Sigmoid colon (tissue), 7 donors: ENCODE measurements around the gene ADAMTS3. TPM values are rescaled to one million over a fixed set of nuclear protein-coding genes. Genes with fewer than 3 reads are reported as not detected.
"Not testable (repeated sequence)": the region's sequence is repeated elsewhere in the genome, so short reads cannot be mapped to it uniquely, and the experiment has no call there.

ENCODE experiments used
- DNase-seq: peaks from one replicate; pipeline ENCODE4 v3.0.0-alpha.2; 2019
- H3K27ac ChIP-seq, 4 donors: fragments of 200-600 bp; sonication (generic); one replicate each; pipeline ENCODE4 v1.5.1; 2016 to 2019; ENCODE audit warnings: mild to moderate bottlenecking in 1 of 4
- H3K27me3 ChIP-seq, 3 donors: fragments of 200-600 bp; sonication (generic); one replicate each; pipeline ENCODE4 v1.5.1; 2019; ENCODE audit warnings: mild to moderate bottlenecking in 1 of 3
- H3K36me3 ChIP-seq, 4 donors: fragments of 200-600 bp; sonication (generic); one replicate each; pipeline ENCODE4 v1.5.1; 2016 to 2019
- H3K4me1 ChIP-seq, 4 donors: fragments of 200-600 bp; sonication (generic); one replicate each; pipeline ENCODE4 v1.5.1; 2017 to 2019
- H3K4me3 ChIP-seq, 4 donors: fragments of 200-600 bp; sonication (generic); one replicate each; pipeline ENCODE4 v1.5.1; 2017 to 2019; ENCODE audit warnings: mild to moderate bottlenecking in 2 of 4, moderate library complexity in 1 of 4
- H3K9me3 ChIP-seq, 4 donors: fragments of 200-600 bp in 3 of 4; sonication (generic) in 3 of 4; one replicate each; pipeline versions ENCODE4 v1.5.1 to v1.6.1; 2013 to 2019
- CTCF ChIP-seq, 4 experiments: fragments of 450-650 bp in 3 of 4; fragments of 200-600 bp in 1 of 4; IDR thresholded peaks; one replicate each; pipeline ENCODE4 v1.5.1; 2016 to 2019; ENCODE audit warnings: antibody characterized with exemption in 4 of 4, mild to moderate bottlenecking in 3 of 4, moderate library complexity in 2 of 4
- EP300 ChIP-seq, 4 donors: sonication (generic); formaldehyde crosslinking; IDR thresholded peaks; one replicate each; pipeline ENCODE4 v1.6.1; 2017; ENCODE audit warnings: antibody characterized with exemption in 4 of 4
- POLR2A ChIP-seq, 2 donors: fragments of 450-650 bp; IDR thresholded peaks; one replicate each; pipeline ENCODE4 v1.6.1; 2016; ENCODE audit warnings: antibody characterized with exemption in 2 of 2, mild to moderate bottlenecking in 2 of 2, moderate library complexity in 2 of 2
- POLR2AphosphoS5 ChIP-seq, 4 donors: sonication (generic); formaldehyde crosslinking; IDR thresholded peaks; one replicate each; pipeline ENCODE4 v1.6.1; 2017; ENCODE audit warnings: antibody characterized with exemption in 4 of 4
- WGBS, 2 donors: extraction: QIAGEN DNeasy Blood & Tissue Kit; methylation state at CpG; one replicate each; pipeline ENCODE4 v1.1.7; 2013; 5-methylcytosine and 5-hydroxymethylcytosine counted together
- intact Hi-C: fragments of 100-400 bp; cut with DNase I; formaldehyde crosslinking; loops from one replicate; pipeline ENCODE4 v1.15.1; 2023
- polyA plus RNA-seq, 3 donors: library from polyadenylated mRNA; stranded (reverse); fragments of 200-250 nt; gene quantifications; one replicate each; pipeline ENCODE4 v1.2.3, GENCODE V29; 2013
- total RNA-seq, 4 donors: library from RNA; depleted of rRNA; stranded (reverse); fragments of >200 nt; gene quantifications; one replicate each; pipeline ENCODE4 v1.1.0, GENCODE V29; 2016
- donor health status: healthy with polysubstance abuse.
- donor health status: Bipolar disorder and iron deficiency.
- donor health status: healthy.

ADAMTS3 gene
- total and polyA plus RNA-seq, 7 donors: 0.17 to 1.9 (median 1.1) TPM; not detected in 2

GRCh38 chr4:72553540-72554337, 15.3 kb downstream of the ADAMTS3 start:
- Histone ChIP-seq H3K36me3 (no peaks in the 10 kb centered on the region), H3K27ac (no peak overlapping the region), H3K9me3 (no peaks in the 10 kb centered on the region), H3K4me1 (no peaks in the 10 kb centered on the region), H3K4me3 (no peak overlapping the region), H3K27me3 (no peaks in the 10 kb centered on the region)
- TF ChIP-seq POLR2A (IDR thresholded peaks at IDR 0.05) (no peak), POLR2AphosphoS5 (IDR thresholded peaks at IDR 0.05) (no peak), EP300 (IDR thresholded peaks at IDR 0.05) (no peak), CTCF (IDR thresholded peaks at IDR 0.05) (no peak)
- DNase-seq: no peak
- whole genome bisulfite sequencing, 2 donors: 83 to 92% methylated on average over 1 of the region's 1 CpG
- intact Hi-C loops: no loop called here

GRCh38 chr4:72552447-72552846, 16.6 kb downstream of the ADAMTS3 start:
- H3K36me3 ChIP-seq: no peaks in the 10 kb centered on the region
- H3K4me1 ChIP-seq: no peaks in the 10 kb centered on the region

GRCh38 chr4:72546456-72546855, 22.6 kb downstream of the ADAMTS3 start:
- 83 to 88% methylated on average over 1 of the region's 1 CpG for WGBS, 2 donors

More at GRCh38 chr4:72552447-72552846, 16.6 kb downstream of the ADAMTS3 start:
- H3K9me3 ChIP-seq: no peaks in the 10 kb centered on the region
- intact Hi-C loops: no loop called here
- H3K27me3 ChIP-seq: no peaks in the 10 kb centered on the region
- DNase-seq: no peak
- H3K27ac ChIP-seq: no peak overlapping the region
- no peak overlapping the region for H3K4me3 ChIP-seq
- 96 to 97% methylated on average over 2 of the region's 2 CpGs for WGBS, 2 donors
- no peak for TF ChIP-seq POLR2A (IDR thresholded peaks at IDR 0.05)
- TF ChIP-seq POLR2AphosphoS5 (IDR thresholded peaks at IDR 0.05): no peak
- no peak for TF ChIP-seq EP300 (IDR thresholded peaks at IDR 0.05)
- TF ChIP-seq CTCF (IDR thresholded peaks at IDR 0.05): no peak

GRCh38 chr4:72540694-72541093, 28.3 kb downstream of the ADAMTS3 start:
- H3K27ac ChIP-seq, H3K9me3 ChIP-seq, DNase-seq, H3K36me3 ChIP-seq, H3K27me3 ChIP-seq, intact Hi-C loops, H3K4me1 ChIP-seq, H3K4me3 ChIP-seq: not testable (repeated sequence)
- 66 to 71% methylated on average over 1 of the region's 1 CpG for WGBS, 2 donors

More at GRCh38 chr4:72546456-72546855, 22.6 kb downstream of the ADAMTS3 start:
- H3K27ac ChIP-seq: no peak overlapping the region
- intact Hi-C loops: no loop called here
- no peaks in the 10 kb centered on the region for H3K9me3 ChIP-seq
- TF ChIP-seq POLR2A (IDR thresholded peaks at IDR 0.05) (no peak), EP300 (IDR thresholded peaks at IDR 0.05) (no peak), CTCF (IDR thresholded peaks at IDR 0.05) (no peak)
- H3K36me3 ChIP-seq: no peaks in the 10 kb centered on the region
- no peaks in the 10 kb centered on the region for H3K4me1 ChIP-seq
- H3K4me3 ChIP-seq: no peak overlapping the region
- no peak for DNase-seq
- no peaks in the 10 kb centered on the region for H3K27me3 ChIP-seq

GRCh38 chr4:72538006-72538405, 31.0 kb downstream of the ADAMTS3 start:
- no peak for DNase-seq
- Histone ChIP-seq H3K36me3 (no peaks in the 10 kb centered on the region), H3K27me3 (no peaks in the 10 kb centered on the region), H3K9me3 (no peaks in the 10 kb centered on the region), H3K27ac (no peak overlapping the region), H3K4me3 (no peak overlapping the region), H3K4me1 (no peaks in the 10 kb centered on the region)
- intact Hi-C loops: no loop called here
- WGBS, 2 donors: 66 to 82% methylated on average over 1 of the region's 1 CpG
- TF ChIP-seq POLR2A (IDR thresholded peaks at IDR 0.05) (no peak), EP300 (IDR thresholded peaks at IDR 0.05) (no peak), CTCF (IDR thresholded peaks at IDR 0.05) (no peak)
